Measurements from ENCODE around the gene HRAS.

Gene HRAS

GRCh38 chr11:532527-532985, 2.8 kb downstream of the HRAS start:
- Histone ChIP-seq H3K4me1 (ENCODE audit: control insufficient read depth, insufficient read depth, low read length) (peaks cover 7% of the 10 kb centered on the region), H3K9ac (ENCODE audit: low read length) (no peak overlapping the region), H3K27ac (ENCODE audit: low read depth, low read length) (no peak overlapping the region), H3K27me3 (ENCODE audit: control insufficient read depth, insufficient read depth, low read length) (no peaks in the 10 kb centered on the region), H3K4me3 (ENCODE audit: low read length) (no peak overlapping the region), H3K36me3 (ENCODE audit: control insufficient read depth, insufficient read depth, low read length) (peaks cover 12% of the 10 kb centered on the region)

- Histone ChIP-seq H3K4me1 (ENCODE audit: control insufficient read depth, insufficient read depth, low read length) (peaks cover 7% of the 10 kb centered on the region), H3K27me3 (ENCODE audit: control insufficient read depth, insufficient read depth, low read length) (no peaks in the 10 kb centered on the region), H3K36me3 (ENCODE audit: control insufficient read depth, insufficient read depth, low read length) (peaks cover 12% of the 10 kb centered on the region), H3K27ac (ENCODE audit: low read depth, low read length) (no peak overlapping the region), H3K4me3 (ENCODE audit: low read length) (no peak overlapping the region), H3K9ac (ENCODE audit: low read length) (no peak overlapping the region)
These were observed 3.4 kb downstream of the HRAS start for GRCh38 chr11:531919-532526.

GRCh38 chr11:530960-531831, 4.2 kb downstream of the HRAS start:
- Histone ChIP-seq H3K9ac (ENCODE audit: low read length) (no peak overlapping the region), H3K27me3 (ENCODE audit: control insufficient read depth, insufficient read depth, low read length) (no peaks in the 10 kb centered on the region), H3K4me1 (ENCODE audit: control insufficient read depth, insufficient read depth, low read length) (peaks cover 7% of the 10 kb centered on the region), H3K4me3 (ENCODE audit: low read length) (no peak overlapping the region), H3K36me3 (ENCODE audit: control insufficient read depth, insufficient read depth, low read length) (peaks cover 12% of the 10 kb centered on the region), H3K27ac (ENCODE audit: low read depth, low read length) (no peak overlapping the region)

- peaks cover 7% of the 10 kb centered on the region for H3K4me1 ChIP-seq (ENCODE audit: control insufficient read depth, insufficient read depth, low read length)
- no peak overlapping the region for H3K27ac ChIP-seq (ENCODE audit: low read depth, low read length)
- H3K36me3 ChIP-seq (ENCODE audit: control insufficient read depth, insufficient read depth, low read length): peaks cover 12% of the 10 kb centered on the region
- no peak overlapping the region for H3K4me3 ChIP-seq (ENCODE audit: low read length)
- no peaks in the 10 kb centered on the region for H3K27me3 ChIP-seq (ENCODE audit: control insufficient read depth, insufficient read depth, low read length)
- H3K9ac ChIP-seq (ENCODE audit: low read length): no peak overlapping the region
These were observed 5.5 kb downstream of the HRAS start for GRCh38 chr11:529728-530411.

GRCh38 chr11:528815-529727, 6.3 kb downstream of the HRAS start:
- Histone ChIP-seq H3K36me3 (ENCODE audit: control insufficient read depth, insufficient read depth, low read length) (peaks cover 12% of the 10 kb centered on the region), H3K9ac (ENCODE audit: low read length) (no peak overlapping the region), H3K27ac (ENCODE audit: low read depth, low read length) (no peak overlapping the region), H3K4me1 (ENCODE audit: control insufficient read depth, insufficient read depth, low read length) (peaks cover 2% of the 10 kb centered on the region), H3K27me3 (ENCODE audit: control insufficient read depth, insufficient read depth, low read length) (no peaks in the 10 kb centered on the region), H3K4me3 (ENCODE audit: low read length) (no peak overlapping the region)

GRCh38 chr11:528166-528814, 7.1 kb downstream of the HRAS start:
- H3K27me3 ChIP-seq (ENCODE audit: control insufficient read depth, insufficient read depth, low read length): no peaks in the 10 kb centered on the region
- H3K4me3 ChIP-seq (ENCODE audit: low read length): no peak overlapping the region
- no peaks in the 10 kb centered on the region for H3K4me1 ChIP-seq (ENCODE audit: control insufficient read depth, insufficient read depth, low read length)
- H3K27ac ChIP-seq (ENCODE audit: low read depth, low read length): no peak overlapping the region
- H3K36me3 ChIP-seq (ENCODE audit: control insufficient read depth, insufficient read depth, low read length): peaks cover 9% of the 10 kb centered on the region
- H3K9ac ChIP-seq (ENCODE audit: low read length): no peak overlapping the region

GRCh38 chr11:526192-526591, 9.2 kb downstream of the HRAS start:
- Histone ChIP-seq H3K27ac (ENCODE audit: low read depth, low read length) (no peak overlapping the region), H3K27me3 (ENCODE audit: control insufficient read depth, insufficient read depth, low read length) (no peaks in the 10 kb centered on the region), H3K4me1 (ENCODE audit: control insufficient read depth, insufficient read depth, low read length) (no peaks in the 10 kb centered on the region), H3K36me3 (ENCODE audit: control insufficient read depth, insufficient read depth, low read length) (no peaks in the 10 kb centered on the region), H3K9ac (ENCODE audit: low read length) (no peak overlapping the region), H3K4me3 (ENCODE audit: low read length) (no peak overlapping the region)

- H3K4me1 ChIP-seq (ENCODE audit: control insufficient read depth, insufficient read depth, low read length): no peaks in the 10 kb centered on the region
- no peak overlapping the region for H3K9ac ChIP-seq (ENCODE audit: low read length)
- H3K4me3 ChIP-seq (ENCODE audit: low read length): no peak overlapping the region
- H3K27ac ChIP-seq (ENCODE audit: low read depth, low read length): no peak overlapping the region
- no peaks in the 10 kb centered on the region for H3K36me3 ChIP-seq (ENCODE audit: control insufficient read depth, insufficient read depth, low read length)
- H3K27me3 ChIP-seq (ENCODE audit: control insufficient read depth, insufficient read depth, low read length): no peaks in the 10 kb centered on the region
These were observed 14.1 kb downstream of the HRAS start for GRCh38 chr11:521177-521688.

GRCh38 chr11:520428-521176, 14.8 kb downstream of the HRAS start:
- Histone ChIP-seq H3K4me3 (ENCODE audit: low read length) (no peak overlapping the region), H3K27me3 (ENCODE audit: control insufficient read depth, insufficient read depth, low read length) (no peaks in the 10 kb centered on the region), H3K4me1 (ENCODE audit: control insufficient read depth, insufficient read depth, low read length) (no peaks in the 10 kb centered on the region), H3K27ac (ENCODE audit: low read depth, low read length) (no peak overlapping the region), H3K36me3 (ENCODE audit: control insufficient read depth, insufficient read depth, low read length) (no peaks in the 10 kb centered on the region), H3K9ac (ENCODE audit: low read length) (no peak overlapping the region)

GRCh38 chr11:518463-519202, 16.7 kb downstream of the HRAS start:
- Histone ChIP-seq H3K4me3 (ENCODE audit: low read length) (peak overlapping the region; percentile 43), H3K9ac (ENCODE audit: low read length) (no peak overlapping the region), H3K36me3 (ENCODE audit: control insufficient read depth, insufficient read depth, low read length) (no peaks in the 10 kb centered on the region), H3K27ac (ENCODE audit: low read depth, low read length) (peak overlapping the region; percentile 70), H3K27me3 (ENCODE audit: control insufficient read depth, insufficient read depth, low read length) (no peaks in the 10 kb centered on the region), H3K4me1 (ENCODE audit: control insufficient read depth, insufficient read depth, low read length) (no peaks in the 10 kb centered on the region)

All from rectal smooth muscle tissue (tissue), 1 donor.